ENCODE results near the gene EVA1A.

Gene EVA1A

GRCh38 chr2:75580156-75580555 is 19.4 kb upstream of the EVA1A start:
- in situ Hi-C loops (cut with MboI; ENCODE audit: low sequenced_read_pairs): no loop called here
- Histone ChIP-seq H3K9me3 (no peaks in the 10 kb centered on the region), H3K4me3 (no peak overlapping the region), H3K36me3 (replicated peaks) (no peaks in the 10 kb centered on the region), H3K27me3 (ENCODE audit: low read depth) (no peaks in the 10 kb centered on the region), H3K4me1 (peaks cover 3% of the 10 kb centered on the region)
- DNase-seq (ENCODE audit: low spot score in 2 of 2): no peak

GRCh38 chr2:75579186-75579585 is 18.4 kb upstream of the EVA1A start:
- Histone ChIP-seq H3K36me3 (replicated peaks) (no peaks in the 10 kb centered on the region), H3K9me3 (no peaks in the 10 kb centered on the region), H3K4me3 (no peak overlapping the region), H3K4me1 (peaks cover 3% of the 10 kb centered on the region), H3K27me3 (ENCODE audit: low read depth) (no peaks in the 10 kb centered on the region)
- DNase-seq (ENCODE audit: low spot score in 2 of 2): no peak
- in situ Hi-C loops (cut with MboI; ENCODE audit: low sequenced_read_pairs): no loop called here

GRCh38 chr2:75577280-75577679 is 16.5 kb upstream of the EVA1A start:
- DNase-seq (ENCODE audit: low spot score in 2 of 2): no peak
- no peaks in the 10 kb centered on the region for H3K9me3 ChIP-seq
- H3K27me3 ChIP-seq (ENCODE audit: low read depth): no peaks in the 10 kb centered on the region
- H3K4me1 ChIP-seq: peaks cover 3% of the 10 kb centered on the region
- no peaks in the 10 kb centered on the region for H3K36me3 ChIP-seq (replicated peaks)
- no peak overlapping the region for H3K4me3 ChIP-seq
- in situ Hi-C loops (cut with MboI; ENCODE audit: low sequenced_read_pairs): no loop called here

- DNase-seq (ENCODE audit: low spot score in 2 of 2): no peak
- in situ Hi-C loops (cut with MboI; ENCODE audit: low sequenced_read_pairs): no loop called here
- Histone ChIP-seq H3K36me3 (replicated peaks) (no peaks in the 10 kb centered on the region), H3K9me3 (no peaks in the 10 kb centered on the region), H3K4me3 (no peak overlapping the region), H3K27me3 (ENCODE audit: low read depth) (no peaks in the 10 kb centered on the region), H3K4me1 (peaks cover 3% of the 10 kb centered on the region)
Observed at GRCh38 chr2:75574106-75574505, 13.4 kb upstream of the EVA1A start.

GRCh38 chr2:75573145-75573878 is 12.6 kb upstream of the EVA1A start:
- H3K9me3 ChIP-seq: no peaks in the 10 kb centered on the region
- H3K36me3 ChIP-seq (replicated peaks): no peaks in the 10 kb centered on the region

GRCh38 chr2:75571730-75572430 is 11.1 kb upstream of the EVA1A start:
- Histone ChIP-seq H3K9me3 (no peaks in the 10 kb centered on the region), H3K4me3 (no peak overlapping the region), H3K27me3 (ENCODE audit: low read depth) (no peaks in the 10 kb centered on the region), H3K36me3 (replicated peaks) (no peaks in the 10 kb centered on the region), H3K4me1 (peaks cover 3% of the 10 kb centered on the region)
- no peak for DNase-seq (ENCODE audit: low spot score in 2 of 2)
- in situ Hi-C loops (cut with MboI; ENCODE audit: low sequenced_read_pairs): no loop called here

More at GRCh38 chr2:75573145-75573878, 12.6 kb upstream of the EVA1A start:
- in situ Hi-C loops (cut with MboI; ENCODE audit: low sequenced_read_pairs): no loop called here
- DNase-seq (ENCODE audit: low spot score in 2 of 2): no peak
- peaks cover 3% of the 10 kb centered on the region for H3K4me1 ChIP-seq
- no peaks in the 10 kb centered on the region for H3K27me3 ChIP-seq (ENCODE audit: low read depth)
- no peak overlapping the region for H3K4me3 ChIP-seq

- no peaks in the 10 kb centered on the region for H3K27me3 ChIP-seq (ENCODE audit: low read depth)
- H3K4me3 ChIP-seq: no peak overlapping the region
- H3K4me1 ChIP-seq: no peaks in the 10 kb centered on the region
- in situ Hi-C loops (cut with MboI; ENCODE audit: low sequenced_read_pairs): no loop called here
- no peaks in the 10 kb centered on the region for H3K9me3 ChIP-seq
- DNase-seq (ENCODE audit: low spot score in 2 of 2): no peak
- no peaks in the 10 kb centered on the region for H3K36me3 ChIP-seq (replicated peaks)
Observed at GRCh38 chr2:75570948-75571729, 10.4 kb upstream of the EVA1A start.

- Histone ChIP-seq H3K4me3 (no peak overlapping the region), H3K9me3 (no peaks in the 10 kb centered on the region), H3K4me1 (no peaks in the 10 kb centered on the region), H3K36me3 (replicated peaks) (no peaks in the 10 kb centered on the region), H3K27me3 (ENCODE audit: low read depth) (no peaks in the 10 kb centered on the region)
- no peak for DNase-seq (ENCODE audit: low spot score in 2 of 2)
- in situ Hi-C loops (cut with MboI; ENCODE audit: low sequenced_read_pairs): no loop called here
Observed at GRCh38 chr2:75570024-75570947, 9.5 kb upstream of the EVA1A start.

- in situ Hi-C loops (cut with MboI; ENCODE audit: low sequenced_read_pairs): no loop called here
- no peaks in the 10 kb centered on the region for H3K36me3 ChIP-seq (replicated peaks)
- H3K4me3 ChIP-seq: no peak overlapping the region
- no peaks in the 10 kb centered on the region for H3K27me3 ChIP-seq (ENCODE audit: low read depth)
- no peaks in the 10 kb centered on the region for H3K9me3 ChIP-seq
- H3K4me1 ChIP-seq: no peaks in the 10 kb centered on the region
- DNase-seq (ENCODE audit: low spot score in 2 of 2): no peak
Observed at GRCh38 chr2:75569546-75569945, 8.8 kb upstream of the EVA1A start.

- no peak for DNase-seq (ENCODE audit: low spot score in 2 of 2)
Observed at GRCh38 chr2:75568174-75568573, 7.4 kb upstream of the EVA1A start.

GRCh38 chr2:75565472-75566462 is 5.0 kb upstream of the EVA1A start:
- Histone ChIP-seq H3K36me3 (replicated peaks) (no peaks in the 10 kb centered on the region), H3K4me3 (no peak overlapping the region), H3K27me3 (ENCODE audit: low read depth) (no peaks in the 10 kb centered on the region), H3K4me1 (peaks cover 4% of the 10 kb centered on the region), H3K9me3 (no peaks in the 10 kb centered on the region)
- in situ Hi-C loops (cut with MboI; ENCODE audit: low sequenced_read_pairs): no loop called here
- no peak for DNase-seq (ENCODE audit: low spot score in 2 of 2)

More at GRCh38 chr2:75568174-75568573, 7.4 kb upstream of the EVA1A start:
- H3K4me3 ChIP-seq: no peak overlapping the region
- no peaks in the 10 kb centered on the region for H3K4me1 ChIP-seq
- H3K9me3 ChIP-seq: no peaks in the 10 kb centered on the region
- H3K27me3 ChIP-seq (ENCODE audit: low read depth): no peaks in the 10 kb centered on the region
- no peaks in the 10 kb centered on the region for H3K36me3 ChIP-seq (replicated peaks)
- in situ Hi-C loops (cut with MboI; ENCODE audit: low sequenced_read_pairs): no loop called here

- Histone ChIP-seq H3K4me1 (peaks cover 4% of the 10 kb centered on the region), H3K27me3 (ENCODE audit: low read depth) (no peaks in the 10 kb centered on the region), H3K36me3 (replicated peaks) (no peaks in the 10 kb centered on the region), H3K4me3 (no peak overlapping the region), H3K9me3 (no peaks in the 10 kb centered on the region)
- DNase-seq (ENCODE audit: low spot score in 2 of 2): no peak
- in situ Hi-C loops (cut with MboI; ENCODE audit: low sequenced_read_pairs): no loop called here
Observed at GRCh38 chr2:75564713-75565359, 4.1 kb upstream of the EVA1A start.
